Urinary bladder (tissue), 4 donors: Measurements from ENCODE around the gene VIM. TPM values are rescaled to one million over a fixed set of nuclear protein-coding genes. Genes with fewer than 3 reads are reported as not detected.

ENCODE experiments used
- DNase-seq: peaks from one replicate; pipeline ENCODE4 v3.0.0-alpha.2; 2015; ENCODE audit errors: extremely low spot score
- H3K27ac ChIP-seq: one replicate; pipeline ENCODE4 v1.5.1; 2013; ENCODE audit warnings: low read depth, mild to moderate bottlenecking, moderate library complexity
- H3K36me3 ChIP-seq: one replicate; pipeline ENCODE4 v1.6.1; 2013; ENCODE audit warnings: mild to moderate bottlenecking, moderate library complexity; ENCODE audit not compliant: insufficient read depth
- H3K4me1 ChIP-seq: one replicate; pipeline ENCODE4 v1.6.1; 2013; ENCODE audit warnings: mild to moderate bottlenecking, moderate library complexity; ENCODE audit not compliant: insufficient read depth
- H3K4me3 ChIP-seq: one replicate; pipeline ENCODE4 v1.5.1; 2013; ENCODE audit warnings: low read depth, low read length
- WGBS: extraction: QIAGEN DNeasy Blood & Tissue Kit; methylation state at CpG from one replicate; pipeline ENCODE4 v1.1.7; 2013; 5-methylcytosine and 5-hydroxymethylcytosine counted together
- polyA plus RNA-seq: library from polyadenylated mRNA; stranded (reverse); fragments of 200-250 nt; gene quantifications from one replicate; pipeline ENCODE4 v1.2.3, GENCODE V29; 2013
- total RNA-seq: library from RNA; depleted of rRNA; stranded (reverse); fragments of >200 nt; gene quantifications from one replicate; pipeline ENCODE4 v1.2.3, GENCODE V29; 2014
- donor health status: healthy with polysubstance abuse.
- donor health status: healthy.

The VIM gene
- total and polyA plus RNA-seq, 2 donors = 1,379 to 1,825 TPM

DNA sequence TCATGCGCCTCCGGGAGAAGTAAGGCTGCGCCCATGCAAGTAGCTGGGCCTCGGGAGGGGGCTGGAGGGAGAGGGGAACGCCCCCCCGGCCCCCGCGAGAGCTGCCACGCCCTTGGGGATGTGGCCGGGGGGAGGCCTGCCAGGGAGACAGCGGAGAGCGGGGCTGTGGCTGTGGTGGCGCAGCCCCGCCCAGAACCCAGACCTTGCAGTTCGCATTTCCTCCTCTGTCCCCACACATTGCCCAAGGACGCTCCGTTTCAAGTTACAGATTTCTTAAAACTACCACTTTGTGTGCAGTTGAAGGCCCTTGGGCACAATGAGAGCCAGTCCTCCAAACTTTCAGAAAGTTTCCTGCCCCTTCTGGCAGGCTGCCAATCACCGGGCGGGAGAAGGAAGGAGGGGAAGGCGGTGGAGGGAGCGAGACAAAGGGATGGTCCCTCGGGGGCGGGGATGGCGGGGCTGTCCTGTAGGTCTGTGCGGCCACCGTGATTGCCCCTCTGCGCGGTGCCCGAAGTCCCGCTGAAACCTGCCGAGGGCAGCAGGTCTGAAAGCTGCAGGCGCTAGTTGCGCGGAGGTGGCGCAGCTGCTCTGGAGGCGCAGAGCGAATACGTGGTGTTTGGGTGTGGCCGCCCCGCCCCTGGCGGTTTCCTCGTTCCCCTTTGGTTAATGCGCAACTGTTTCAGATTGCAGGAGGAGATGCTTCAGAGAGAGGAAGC is 2.1 kb downstream of the VIM start:
- H3K4me3 ChIP-seq = peak overlapping the region; percentile 83
- under 1% methylated on average over 43 of the region's 43 CpGs for WGBS
- no peaks in the 10 kb centered on the region for H3K36me3 ChIP-seq
- no peaks in the 10 kb centered on the region for H3K4me1 ChIP-seq
- H3K27ac ChIP-seq = peak overlapping the region; percentile 96
- peak; percentile 61 for DNase-seq

DNA sequence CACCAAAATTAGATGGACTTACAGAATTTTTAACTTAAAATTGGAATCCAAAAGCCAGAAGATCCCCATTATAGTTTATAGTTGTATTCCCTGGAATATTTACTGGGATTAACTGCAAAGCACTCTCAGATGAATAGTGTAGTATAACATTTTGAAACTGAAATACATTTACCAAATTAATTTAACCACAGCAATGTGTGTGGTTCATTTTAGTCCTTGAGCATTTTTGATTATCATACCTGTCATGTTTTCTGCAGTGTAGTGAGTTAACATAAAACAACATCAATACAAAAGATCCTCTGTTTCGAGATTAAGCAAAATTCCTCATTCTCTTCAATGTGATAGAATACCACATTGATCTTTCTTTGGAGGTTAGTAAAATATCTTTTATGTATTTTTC is 3.7 kb downstream of the VIM start:
- H3K4me1 ChIP-seq = no peaks in the 10 kb centered on the region
- no peak overlapping the region for H3K27ac ChIP-seq
- H3K36me3 ChIP-seq = no peaks in the 10 kb centered on the region
- DNase-seq = no peak
- H3K4me3 ChIP-seq = no peak overlapping the region
- 46% methylated on average over 1 of the region's 1 CpG for WGBS

DNA sequence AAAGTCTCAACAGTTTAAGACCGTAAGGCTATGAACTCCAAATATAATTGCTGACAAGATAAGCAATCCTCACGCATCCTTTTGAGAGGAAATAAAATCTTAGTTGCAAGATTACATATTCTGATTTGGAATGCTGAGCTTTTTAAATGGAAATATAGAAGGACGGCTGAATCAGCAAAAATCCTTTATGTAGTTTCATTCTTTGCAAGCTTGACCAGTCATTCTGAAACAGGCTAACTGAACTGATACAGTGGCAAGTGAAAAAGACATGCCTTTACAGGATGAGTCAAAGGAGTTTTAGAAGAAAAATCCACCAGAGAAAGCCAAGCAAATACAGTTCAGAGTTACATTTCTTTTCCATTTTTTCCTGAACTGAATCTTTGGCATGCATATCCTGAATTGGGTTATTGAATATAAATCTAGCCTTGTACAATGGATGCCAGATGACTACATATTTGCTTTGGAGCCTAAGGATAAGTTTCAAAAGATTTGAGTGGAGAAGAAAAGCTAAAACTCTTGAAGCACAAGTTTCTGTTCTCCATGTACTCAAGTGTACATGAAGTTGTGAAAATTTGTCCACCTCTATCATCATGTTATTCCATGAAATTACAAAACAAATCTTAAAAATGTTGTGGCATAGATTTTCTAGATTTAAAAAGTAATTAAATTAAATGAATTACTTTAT is 4.4 kb downstream of the VIM start:
- H3K4me1 ChIP-seq = no peaks in the 10 kb centered on the region
- 38% methylated on average over 3 of the region's 3 CpGs for WGBS
- no peak overlapping the region for H3K4me3 ChIP-seq
- H3K27ac ChIP-seq = no peak overlapping the region
- H3K36me3 ChIP-seq = no peaks in the 10 kb centered on the region
- no peak for DNase-seq

DNA sequence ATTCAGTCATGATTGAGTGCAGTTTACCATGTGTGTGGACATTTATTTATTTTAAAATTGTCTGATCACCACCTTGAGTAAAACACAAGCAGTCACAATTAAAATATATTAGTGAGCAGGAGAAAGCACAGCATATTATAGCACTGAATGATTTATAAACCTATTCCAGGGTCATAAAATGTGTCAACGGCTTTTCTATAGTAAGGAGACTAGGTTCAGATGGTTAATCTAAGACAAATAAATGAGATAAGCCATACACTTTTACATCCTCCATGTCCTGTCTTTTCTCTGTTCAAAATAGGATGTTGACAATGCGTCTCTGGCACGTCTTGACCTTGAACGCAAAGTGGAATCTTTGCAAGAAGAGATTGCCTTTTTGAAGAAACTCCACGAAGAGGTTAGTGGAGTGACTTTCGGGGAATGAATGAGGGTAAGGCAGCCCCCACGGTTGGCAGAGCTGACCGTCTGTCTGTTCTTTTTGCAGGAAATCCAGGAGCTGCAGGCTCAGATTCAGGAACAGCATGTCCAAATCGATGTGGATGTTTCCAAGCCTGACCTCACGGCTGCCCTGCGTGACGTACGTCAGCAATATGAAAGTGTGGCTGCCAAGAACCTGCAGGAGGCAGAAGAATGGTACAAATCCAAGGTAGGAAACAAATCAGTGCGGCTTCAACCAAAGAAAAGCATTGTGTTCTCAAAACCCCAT is 5.4 kb downstream of the VIM start:
- Histone ChIP-seq H3K4me1 (no peaks in the 10 kb centered on the region), H3K36me3 (peaks cover 2% of the 10 kb centered on the region), H3K27ac (peak overlapping the region; percentile 80), H3K4me3 (no peak overlapping the region)
- DNase-seq = no peak
- WGBS = 48% methylated on average over 14 of the region's 14 CpGs

DNA sequence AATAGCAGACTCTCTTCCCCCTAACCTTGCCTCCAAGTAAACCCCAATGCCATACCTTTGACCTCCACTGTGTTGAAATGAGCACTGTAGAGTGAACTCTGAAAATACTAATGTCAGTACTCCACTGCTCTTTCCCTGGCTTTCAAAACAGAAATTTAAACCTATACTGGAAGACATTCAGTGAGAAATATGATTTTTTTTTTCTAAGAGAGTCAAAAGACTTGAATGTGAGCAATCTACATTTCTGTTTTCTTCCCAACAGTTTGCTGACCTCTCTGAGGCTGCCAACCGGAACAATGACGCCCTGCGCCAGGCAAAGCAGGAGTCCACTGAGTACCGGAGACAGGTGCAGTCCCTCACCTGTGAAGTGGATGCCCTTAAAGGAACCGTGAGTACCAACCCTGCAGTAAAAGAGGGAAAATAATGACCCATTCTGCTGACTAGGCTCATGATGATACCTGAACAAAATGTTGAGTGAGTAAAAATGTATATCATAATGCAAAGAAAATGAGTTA is 6.4 kb downstream of the VIM start:
- Histone ChIP-seq H3K4me1 (no peaks in the 10 kb centered on the region), H3K4me3 (no peak overlapping the region), H3K27ac (peak overlapping the region; percentile 83), H3K36me3 (peaks cover 2% of the 10 kb centered on the region)
- 84% methylated on average over 5 of the region's 5 CpGs for WGBS
- no peak for DNase-seq

DNA sequence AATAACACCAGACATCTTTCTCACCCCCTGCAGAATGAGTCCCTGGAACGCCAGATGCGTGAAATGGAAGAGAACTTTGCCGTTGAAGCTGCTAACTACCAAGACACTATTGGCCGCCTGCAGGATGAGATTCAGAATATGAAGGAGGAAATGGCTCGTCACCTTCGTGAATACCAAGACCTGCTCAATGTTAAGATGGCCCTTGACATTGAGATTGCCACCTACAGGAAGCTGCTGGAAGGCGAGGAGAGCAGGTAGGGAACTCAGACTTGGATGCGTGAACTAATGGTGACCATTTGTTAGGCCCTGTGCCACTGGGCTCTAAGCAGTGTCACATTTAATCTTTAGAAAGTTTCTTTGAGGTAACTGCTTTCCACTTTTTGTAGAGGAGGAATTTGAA is 7.1 kb downstream of the VIM start:
- no peak for DNase-seq
- Histone ChIP-seq H3K27ac (peak overlapping the region; percentile 82), H3K4me1 (no peaks in the 10 kb centered on the region), H3K36me3 (peaks cover 2% of the 10 kb centered on the region), H3K4me3 (no peak overlapping the region)
- WGBS = 61% methylated on average over 8 of the region's 8 CpGs

DNA sequence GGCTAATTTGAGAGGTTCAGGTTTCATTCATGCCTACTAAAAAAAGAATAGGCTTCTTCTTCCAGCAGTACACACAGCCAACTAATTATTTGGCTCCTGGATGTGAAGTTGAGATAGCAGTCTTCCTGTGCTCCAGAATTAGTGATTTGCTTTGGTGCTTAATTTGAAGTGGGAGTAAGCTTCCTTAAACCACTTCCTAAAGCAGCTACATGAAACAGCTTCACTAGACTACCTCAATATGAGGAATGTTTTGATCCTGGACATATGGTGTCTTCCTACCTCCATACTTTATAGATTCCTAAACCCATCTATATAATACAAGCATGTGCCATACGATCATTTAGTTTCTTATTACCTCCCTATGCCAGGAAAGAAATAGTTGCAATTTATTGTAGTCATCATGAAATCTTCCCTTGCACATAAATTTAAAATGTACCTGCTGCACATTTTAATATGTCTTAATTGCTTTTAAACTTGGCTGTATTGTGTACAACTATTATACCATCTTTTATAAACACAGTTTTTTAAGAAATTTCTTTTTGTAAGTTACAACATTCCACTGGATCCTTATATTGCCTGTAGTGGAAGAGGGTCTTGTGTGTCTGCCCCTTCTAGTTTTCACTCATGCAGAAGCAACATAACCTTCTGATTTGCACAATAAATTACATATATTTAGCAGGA is 8.6 kb downstream of the VIM start:
- Histone ChIP-seq H3K4me1 (no peaks in the 10 kb centered on the region), H3K4me3 (no peak overlapping the region), H3K36me3 (peaks cover 2% of the 10 kb centered on the region), H3K27ac (no peak overlapping the region)
- 39% methylated on average over 1 of the region's 1 CpG for WGBS
- no peak for DNase-seq

DNA sequence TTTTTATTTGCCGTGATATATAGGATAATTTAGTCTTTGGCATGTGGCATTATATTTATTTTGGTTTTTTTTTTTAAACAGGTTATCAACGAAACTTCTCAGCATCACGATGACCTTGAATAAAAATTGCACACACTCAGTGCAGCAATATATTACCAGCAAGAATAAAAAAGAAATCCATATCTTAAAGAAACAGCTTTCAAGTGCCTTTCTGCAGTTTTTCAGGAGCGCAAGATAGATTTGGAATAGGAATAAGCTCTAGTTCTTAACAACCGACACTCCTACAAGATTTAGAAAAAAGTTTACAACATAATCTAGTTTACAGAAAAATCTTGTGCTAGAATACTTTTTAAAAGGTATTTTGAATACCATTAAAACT is 9.1 kb downstream of the VIM start:
- no peaks in the 10 kb centered on the region for H3K4me1 ChIP-seq
- H3K4me3 ChIP-seq = no peak overlapping the region
- H3K27ac ChIP-seq = peak overlapping the region; percentile 71
- H3K36me3 ChIP-seq = peaks cover 2% of the 10 kb centered on the region
- no peak for DNase-seq
- WGBS = 67% methylated on average over 5 of the region's 5 CpGs

DNA sequence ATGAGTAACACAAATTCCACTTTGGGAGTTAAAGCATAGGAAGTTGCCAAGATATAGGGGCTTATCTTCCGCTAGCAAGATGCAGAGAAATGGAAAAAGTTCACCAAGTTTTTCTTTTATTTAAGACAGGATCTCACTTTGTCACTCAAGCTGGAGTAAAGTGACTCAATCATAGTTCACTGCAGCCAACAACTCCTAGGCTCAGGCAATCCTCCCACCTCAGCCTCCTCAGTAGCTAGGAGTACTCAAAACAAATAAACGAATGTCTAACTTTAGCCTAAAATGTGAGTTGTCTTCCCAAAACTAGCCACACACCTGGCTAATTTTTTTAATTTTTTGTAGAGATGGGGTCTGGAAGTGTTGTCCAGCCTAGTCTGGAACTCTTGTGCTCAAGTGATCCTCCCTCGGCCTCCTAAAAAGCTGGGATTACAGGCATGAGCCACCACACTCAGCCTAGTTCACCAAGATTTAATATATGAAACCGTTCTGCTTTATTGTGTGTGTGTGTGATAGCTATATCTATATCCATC is 9.9 kb downstream of the VIM start:
- Histone ChIP-seq H3K36me3 (peaks cover 2% of the 10 kb centered on the region), H3K4me1 (no peaks in the 10 kb centered on the region), H3K4me3 (no peak overlapping the region), H3K27ac (peak overlapping the region; percentile 57)
- 65% methylated on average over 4 of the region's 4 CpGs for WGBS
- no peak for DNase-seq

DNA sequence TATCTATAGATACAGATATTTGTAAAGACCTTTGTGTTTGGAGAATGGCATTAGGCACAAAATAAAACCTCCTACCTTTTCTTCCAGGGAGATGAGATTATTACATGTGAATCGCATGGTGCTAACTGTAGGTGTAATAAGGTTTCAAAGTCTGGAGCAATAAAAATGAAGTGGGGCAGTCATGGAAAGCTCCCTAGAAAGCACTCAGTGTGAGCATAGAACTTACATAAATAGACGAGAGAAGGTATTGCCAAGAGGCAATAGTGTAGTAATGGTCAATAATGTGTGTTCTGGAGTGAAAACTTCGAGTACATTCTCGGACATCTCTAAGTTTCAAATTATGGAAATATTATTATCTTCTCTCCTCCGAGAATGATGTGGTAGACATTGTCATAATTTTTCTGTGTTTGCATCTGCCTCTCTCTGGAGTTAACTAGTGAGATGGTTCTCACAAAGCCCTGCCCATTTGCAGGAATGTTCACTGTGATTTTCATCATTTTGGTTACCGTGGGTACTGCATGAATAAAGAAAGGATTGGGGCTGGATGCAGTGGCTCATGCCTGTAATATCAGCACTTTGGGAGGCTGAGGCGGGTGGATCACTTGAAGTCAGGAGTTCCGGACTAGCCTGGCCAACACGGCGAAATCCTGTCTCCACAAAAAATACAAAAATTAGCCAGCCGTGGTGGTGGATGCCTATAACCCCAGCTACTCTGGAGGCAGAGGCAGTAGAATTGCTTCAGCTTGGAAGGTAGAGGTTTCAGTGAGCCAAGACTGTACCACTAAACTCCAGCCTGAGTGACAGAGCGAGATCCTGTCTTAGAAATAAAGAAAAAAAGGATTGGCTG is 10.6 kb downstream of the VIM start:
- H3K4me3 ChIP-seq = no peak overlapping the region
- WGBS = 46% methylated on average over 12 of the region's 12 CpGs
- peaks cover 2% of the 10 kb centered on the region for H3K36me3 ChIP-seq
- no peak for DNase-seq
- no peaks in the 10 kb centered on the region for H3K4me1 ChIP-seq
- H3K27ac ChIP-seq = no peak overlapping the region

DNA sequence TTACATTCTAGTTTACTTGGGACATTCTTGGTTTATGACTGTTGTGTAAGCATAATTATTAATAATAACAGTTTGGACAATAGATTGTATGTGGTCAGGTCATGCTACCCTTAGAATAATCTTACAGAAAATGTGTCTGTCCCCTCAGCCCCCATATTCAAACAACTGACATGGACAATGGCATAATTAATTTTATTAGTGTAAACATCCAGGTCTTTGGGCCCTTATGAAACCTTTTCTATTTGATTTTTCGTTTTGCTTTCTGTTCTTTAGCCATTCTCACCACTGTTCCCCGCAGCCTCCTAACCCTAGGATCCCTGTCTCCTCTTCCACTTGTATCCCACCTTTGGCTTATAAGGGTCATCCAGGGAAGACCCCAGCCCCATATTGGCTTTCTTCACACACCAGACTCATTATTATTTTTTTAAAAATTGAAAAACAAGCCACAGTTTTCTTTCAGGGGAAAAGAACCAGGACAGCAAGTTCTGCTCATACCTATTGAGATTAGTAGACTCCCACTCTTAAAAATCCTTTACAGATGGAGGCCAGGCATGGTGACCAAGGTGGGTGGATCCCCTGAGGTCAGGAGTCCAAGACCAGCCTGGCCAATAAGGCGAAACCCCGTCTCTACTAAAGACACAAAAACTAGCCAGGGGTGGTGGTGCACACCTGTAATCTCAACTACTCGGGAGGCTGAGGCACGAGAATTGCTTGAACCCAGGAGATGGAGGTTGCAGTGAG is 11.5 kb downstream of the VIM start:
- Histone ChIP-seq H3K27ac (no peak overlapping the region), H3K36me3 (peaks cover 2% of the 10 kb centered on the region), H3K4me3 (no peak overlapping the region), H3K4me1 (no peaks in the 10 kb centered on the region)
- no peak for DNase-seq
- WGBS = 94% methylated on average over 6 of the region's 6 CpGs

DNA sequence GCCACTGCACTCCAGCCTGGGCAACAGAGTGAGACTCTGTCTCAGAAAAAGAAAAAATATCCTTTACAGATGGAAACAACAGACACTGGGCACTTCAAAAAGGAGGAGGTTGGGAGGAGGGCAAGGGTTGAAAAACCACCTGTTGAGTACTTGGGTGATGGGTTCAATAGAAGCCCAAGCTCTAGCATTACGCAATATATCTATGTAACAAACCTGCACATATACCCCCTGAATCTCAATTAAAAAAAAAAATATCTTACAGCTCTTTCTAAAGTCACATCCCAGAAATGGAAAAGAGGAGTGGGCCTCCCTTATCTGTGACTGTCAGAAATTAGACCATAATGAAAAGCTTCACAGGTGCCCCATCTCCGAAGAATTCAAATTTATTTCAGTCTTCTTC is 12.1 kb downstream of the VIM start:
- no peak overlapping the region for H3K4me3 ChIP-seq
- no peak overlapping the region for H3K27ac ChIP-seq
- peaks cover 2% of the 10 kb centered on the region for H3K36me3 ChIP-seq
- no peaks in the 10 kb centered on the region for H3K4me1 ChIP-seq
- 95% methylated on average over 2 of the region's 2 CpGs for WGBS
- DNase-seq = no peak
